Esophagus muscularis mucosa (tissue), 2 donors: Measurements from ENCODE around the gene GPRIN1.

Source experiments
- POLR2A ChIP-seq: fragments of 450-650 bp; IDR thresholded peaks from one replicate; pipeline ENCODE4 v1.6.1; 2017; ENCODE audit warnings: antibody characterized with exemption, moderate library complexity, mild to moderate bottlenecking, low read depth
- POLR2AphosphoS5 ChIP-seq, 2 donors: sonication (generic); formaldehyde crosslinking; IDR thresholded peaks; one replicate each; pipeline ENCODE4 v1.6.1; 2017; ENCODE audit warnings: antibody characterized with exemption in 2 of 2

DNA sequence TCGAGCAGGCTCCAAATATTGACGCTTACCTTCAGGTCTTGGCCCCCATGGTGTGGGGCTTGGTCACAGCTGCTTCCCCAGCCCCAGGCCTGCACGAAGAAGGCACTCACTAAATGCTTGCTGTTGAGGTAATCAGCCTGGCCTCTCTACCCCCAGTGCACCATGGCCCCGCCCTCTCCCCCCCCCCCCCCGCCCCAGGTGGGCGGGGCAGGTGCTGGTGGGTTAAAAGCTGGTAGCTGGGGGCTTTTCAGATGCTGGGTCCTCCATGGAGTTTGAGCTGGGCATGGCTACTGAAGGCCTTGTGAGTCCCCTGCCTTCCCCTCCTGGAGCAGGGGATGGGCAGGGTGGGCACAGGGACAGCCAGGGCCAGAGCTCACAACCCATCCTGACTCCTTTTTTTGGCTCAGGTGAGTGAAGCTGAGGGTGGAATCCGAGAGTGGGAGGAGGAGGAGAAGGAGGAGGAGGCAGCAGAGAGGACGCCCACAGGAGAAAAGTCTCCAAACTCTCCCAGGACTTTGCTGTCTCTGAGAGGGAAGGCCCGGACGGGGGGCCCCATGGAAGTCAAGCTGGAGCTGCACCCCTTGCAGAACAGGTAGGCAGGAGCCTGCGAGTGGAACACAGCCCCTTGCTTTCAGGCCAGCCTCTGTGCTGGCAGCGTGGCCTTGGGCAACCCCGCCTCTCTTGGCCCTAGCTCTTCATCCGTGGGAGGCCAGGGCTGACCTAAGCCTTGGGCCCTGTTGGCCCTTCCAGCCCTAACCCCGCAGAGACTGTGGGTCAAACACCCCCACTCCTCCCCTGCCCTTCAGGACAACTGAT lies 32.9 kb upstream of the GPRIN1 start:
- TF ChIP-seq POLR2AphosphoS5 (IDR thresholded peaks at IDR 0.05) (no peak), POLR2A (no peak)
